Measurements from ENCODE around the gene CREB3. TPM values are rescaled to one million over a fixed set of nuclear protein-coding genes. Genes with fewer than 3 reads are reported as not detected.

Gene CREB3
- polyA plus RNA-seq, 2 of the 4 experiments (the other 2 are of a cell fraction) = 33.3 to 51.3 TPM

- WGBS (ENCODE audit: missing lambda C conversion rate) = 27% methylated on average over 6 of the region's 6 CpGs
- Histone ChIP-seq H3K4me3 (peak overlapping the region; percentile 87), H3K27ac (peak overlapping the region; percentile 74 to 95; a peak in 5 of 6 replicates), H3K4me1 (peaks cover 54% of the 10 kb centered on the region), H3K4me2 (peak overlapping the region; percentile 74), H3K9me3 (no peaks in the 10 kb centered on the region)
- ATAC-seq (peak; percentile 21 to 40; a peak in 3 of 6 replicates), DNase-seq (ENCODE audit: low read depth in 1 of 2, low spot score in 1 of 2) (peak; percentile 66 to 94), FAIRE-seq (no peak)
- CTCF ChIA-PET = interaction anchor here (0.9 to 31.4 kb wide), 18 partner anchors 8 to 613 kb away, joined by 3 to 758 read pairs (median 4); partner anchors contain the start of genes ARHGEF39, CCDC107, GBA2 and MSMP
- TF ChIP-seq JUNB (IDR thresholded peaks at IDR 0.05) (no peak), RAD21 (conservative IDR thresholded peaks at IDR 0.05 in 1 of 2, IDR thresholded peaks at IDR 0.05 in 1 of 2) (peak; percentile 15 to 21; a peak in 1 of 5 replicates), TFCP2L1 (CRISPR knock-in tag; IDR thresholded peaks at IDR 0.05) (no peak), CEBPB (IDR thresholded peaks at IDR 0.05) (no peak)
- TF ChIP-seq, protein P1, sequence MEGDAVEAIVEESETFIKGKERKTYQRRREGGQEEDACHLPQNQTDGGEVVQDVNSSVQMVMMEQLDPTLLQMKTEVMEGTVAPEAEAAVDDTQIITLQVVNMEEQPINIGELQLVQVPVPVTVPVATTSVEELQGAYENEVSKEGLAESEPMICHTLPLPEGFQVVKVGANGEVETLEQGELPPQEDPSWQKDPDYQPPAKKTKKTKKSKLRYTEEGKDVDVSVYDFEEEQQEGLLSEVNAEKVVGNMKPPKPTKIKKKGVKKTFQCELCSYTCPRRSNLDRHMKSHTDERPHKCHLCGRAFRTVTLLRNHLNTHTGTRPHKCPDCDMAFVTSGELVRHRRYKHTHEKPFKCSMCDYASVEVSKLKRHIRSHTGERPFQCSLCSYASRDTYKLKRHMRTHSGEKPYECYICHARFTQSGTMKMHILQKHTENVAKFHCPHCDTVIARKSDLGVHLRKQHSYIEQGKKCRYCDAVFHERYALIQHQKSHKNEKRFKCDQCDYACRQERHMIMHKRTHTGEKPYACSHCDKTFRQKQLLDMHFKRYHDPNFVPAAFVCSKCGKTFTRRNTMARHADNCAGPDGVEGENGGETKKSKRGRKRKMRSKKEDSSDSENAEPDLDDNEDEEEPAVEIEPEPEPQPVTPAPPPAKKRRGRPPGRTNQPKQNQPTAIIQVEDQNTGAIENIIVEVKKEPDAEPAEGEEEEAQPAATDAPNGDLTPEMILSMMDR (IDR thresholded peaks at IDR 0.05) = peak; percentile 48
- POLR2A ChIA-PET = interaction anchor here (0.9 to 3.6 kb wide), 4 partner anchors 18 to 72 kb away, joined by 3 to 41 read pairs (median 28); partner anchors contain the start of genes ARHGEF39, CCDC107, GBA2 and RGP1
These were observed 2.6 kb upstream of the CREB3 start for GRCh38 chr9:35729700-35730485.

DNA sequence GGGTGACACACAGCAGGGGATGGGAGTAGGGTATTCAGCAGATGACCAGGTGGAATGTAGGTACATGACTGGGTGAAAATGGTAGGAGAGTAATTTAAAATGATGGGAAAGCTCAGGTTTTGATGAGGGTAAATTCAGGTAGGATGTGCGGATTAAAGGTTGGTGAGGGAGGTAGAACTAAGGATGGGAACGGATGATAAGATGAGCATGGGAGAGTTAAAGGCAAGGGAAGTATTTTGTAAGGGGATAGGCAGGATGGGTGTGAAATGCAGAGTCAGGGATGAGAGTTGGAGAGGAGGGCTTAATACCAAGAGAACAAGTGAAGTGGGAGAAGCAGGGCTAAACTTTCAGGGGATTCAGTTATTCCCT lies 2.0 kb upstream of the CREB3 start:
- ATAC-seq (no peak), DNase-seq (ENCODE audit: low read depth in 1 of 2, low spot score in 1 of 2) (no peak), FAIRE-seq (no peak)
- Histone ChIP-seq H3K4me2 (peak overlapping the region; percentile 74), H3K4me3 (peak overlapping the region; percentile 87), H3K4me1 (peaks cover 54% of the 10 kb centered on the region), H3K27ac (peak overlapping the region; percentile 95 to 96; a peak in 5 of 6 replicates), H3K9me3 (no peaks in the 10 kb centered on the region)
- POLR2A ChIA-PET = interaction anchor here (0.9 to 3.6 kb wide), 5 partner anchors 17 to 126 kb away, joined by 3 to 41 read pairs (median 17); partner anchors contain the start of genes ARHGEF39, CCDC107, GBA2 and RGP1
- 90% methylated on average over 2 of the region's 2 CpGs for WGBS (ENCODE audit: missing lambda C conversion rate)
- CTCF ChIA-PET = interaction anchor here (0.9 to 31.4 kb wide), 15 partner anchors 9 to 614 kb away, joined by 3 to 758 read pairs (median 20); partner anchors contain the start of genes ARHGEF39, CCDC107, GBA2 and MSMP
- no peak for TF ChIP-seq ZC3H11A (IDR thresholded peaks at IDR 0.05)
- TF ChIP-seq CBX8 (IDR thresholded peaks at IDR 0.05) = no peak
- no peak for TF ChIP-seq BCL3 (IDR thresholded peaks at IDR 0.05)
- no peak for TF ChIP-seq HDAC2 (IDR thresholded peaks at IDR 0.05)
- no peak for TF ChIP-seq NFE2L2 (conservative IDR thresholded peaks at IDR 0.05; ENCODE audit: low read length)
- TF ChIP-seq MAZ (IDR thresholded peaks at IDR 0.05; ENCODE audit: borderline replicate concordance, low read depth, low read length) = no peak
- no peak for TF ChIP-seq POLR2AphosphoS2 (conservative IDR thresholded peaks at IDR 0.05; ENCODE audit: low read length)
- no peak for TF ChIP-seq HOXB5 (CRISPR knock-in tag; IDR thresholded peaks at IDR 0.05)
- TF ChIP-seq, protein P2, sequence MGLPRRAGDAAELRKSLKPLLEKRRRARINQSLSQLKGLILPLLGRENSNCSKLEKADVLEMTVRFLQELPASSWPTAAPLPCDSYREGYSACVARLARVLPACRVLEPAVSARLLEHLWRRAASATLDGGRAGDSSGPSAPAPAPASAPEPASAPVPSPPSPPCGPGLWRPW (IDR thresholded peaks at IDR 0.05) = no peak
- no peak for TF ChIP-seq CEBPB (IDR thresholded peaks at IDR 0.05)

DNA sequence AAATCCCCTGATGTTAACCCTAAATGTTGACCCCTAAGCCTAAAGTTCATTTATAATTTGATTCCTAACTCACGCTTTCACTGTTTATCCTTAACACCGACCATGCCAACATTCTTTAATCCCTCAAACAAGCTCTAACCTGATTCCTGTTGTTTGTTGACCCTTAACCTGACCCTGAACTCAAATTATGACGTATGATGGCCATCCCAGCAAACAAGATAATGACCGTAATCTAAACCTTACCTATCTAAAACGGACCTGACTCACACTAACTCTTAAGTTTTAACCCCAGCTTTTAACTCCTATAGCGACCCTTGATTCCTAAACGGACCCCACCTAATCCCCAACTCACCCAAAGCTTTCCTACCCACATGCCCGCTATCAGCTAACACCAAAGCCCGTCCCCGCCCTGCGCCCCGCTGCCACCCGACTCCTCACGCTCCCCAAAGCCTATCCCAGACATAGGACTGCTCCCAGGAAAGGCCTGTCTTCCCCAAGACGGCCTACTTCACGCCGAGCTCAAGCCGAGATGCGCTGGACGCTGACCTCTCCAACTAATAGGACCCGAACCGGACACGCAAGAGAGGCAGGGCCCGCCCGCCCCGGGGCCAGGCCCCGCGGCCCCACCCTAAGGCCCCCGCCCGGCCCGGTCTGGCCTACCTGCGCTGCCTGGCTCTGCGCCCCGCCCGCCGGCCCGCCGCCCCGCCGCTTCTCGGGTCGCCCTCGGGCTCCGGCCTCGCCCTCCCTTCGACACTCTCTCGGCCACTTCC lies 866 bp upstream of the CREB3 start:
- Histone ChIP-seq H3K4me1 (peaks cover 58% of the 10 kb centered on the region), H3K4me2 (peak overlapping the region; percentile 74)
- CTCF ChIA-PET = interaction anchor here (0.9 to 31.4 kb wide), 18 partner anchors 10 to 616 kb away, joined by 3 to 758 read pairs (median 5); partner anchors contain the start of genes ARHGEF39, ATOSB, CCDC107 and GBA2

More for the DNA sequence above, 866 bp upstream of the CREB3 start:
- FAIRE-seq (no peak), DNase-seq (ENCODE audit: low read depth in 1 of 2, low spot score in 1 of 2) (peak; percentile 36 to 58), ATAC-seq (no peak; a peak in 1 of 6 replicates)
- POLR2A ChIA-PET = interaction anchor here (0.5 to 3.6 kb wide), 25 partner anchors 10 to 652 kb away, joined by 3 to 41 read pairs (median 5); partner anchors contain the start of genes ARHGEF39, CA9, CCDC107 and FANCG
- under 1% methylated on average over 14 of the region's 47 CpGs for WGBS (ENCODE audit: missing lambda C conversion rate)
- H3K4me3 ChIP-seq = peak overlapping the region; percentile 87
- peak overlapping the region; percentile 95 to 96 for H3K27ac ChIP-seq
- TF ChIP-seq TFCP2L1 (CRISPR knock-in tag; IDR thresholded peaks at IDR 0.05) = 0 out of 2 replicates have a peak, but pooled peaks have one; percentile 31
- no peak for TF ChIP-seq NR3C1 (IDR thresholded peaks at IDR 0.05)
- TF ChIP-seq RAD21 (conservative IDR thresholded peaks at IDR 0.05 in 1 of 2, IDR thresholded peaks at IDR 0.05 in 1 of 2) = peak in 1 of 2 experiments; percentile 36; a peak in 2 of 5 replicates
- H3K9me3 ChIP-seq = no peaks in the 10 kb centered on the region

Data from A549 (cell line).